ENCODE results near the gene OPN1SW. TPM values are rescaled to one million over a fixed set of nuclear protein-coding genes. Genes with fewer than 3 reads are reported as not detected.

Gene OPN1SW
- total RNA-seq, 3 donors from 2014 or later (not counting 1 experiment from before 2014, with no cell fraction given) = not detected

DNA sequence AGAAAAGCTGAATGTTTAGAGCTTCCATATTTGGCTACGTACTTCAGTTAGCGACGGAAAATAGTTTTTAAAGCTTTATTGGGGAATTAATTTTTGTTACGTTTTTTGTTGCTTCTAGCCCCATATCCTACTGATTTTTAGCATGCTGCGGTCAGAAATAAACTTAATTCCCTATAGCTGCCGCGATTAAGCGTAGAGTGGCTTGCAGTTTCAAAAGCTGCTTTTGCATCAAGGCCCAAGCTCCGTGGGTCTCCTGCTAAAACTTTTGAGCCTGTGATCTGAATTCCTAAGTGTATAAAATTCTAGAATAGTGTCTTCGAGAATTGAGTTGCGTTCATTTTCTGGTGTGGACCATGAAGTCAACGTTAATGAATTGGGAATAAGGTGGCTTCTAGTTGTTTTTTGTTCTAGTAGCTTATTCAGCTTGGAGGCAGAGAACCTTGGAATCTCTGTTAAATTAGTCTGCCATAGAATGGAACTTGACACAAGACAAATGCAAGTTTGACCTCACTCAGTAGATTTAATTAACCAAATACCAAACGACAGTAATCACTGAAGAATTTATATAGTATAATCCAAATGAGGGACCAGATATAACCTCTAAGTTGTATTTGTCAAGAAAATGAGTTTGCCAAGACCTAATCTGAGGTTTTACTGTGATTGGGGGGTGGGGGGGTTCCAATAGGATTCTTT, 35.5 kb downstream of the OPN1SW start:
- H3K36me3 ChIP-seq (ENCODE audit: control insufficient read depth, insufficient read depth, low read length) = no peaks in the 10 kb centered on the region
- H3K9me3 ChIP-seq (ENCODE audit: control insufficient read depth, insufficient read depth, low read length) = no peaks in the 10 kb centered on the region
- WGBS (ENCODE audit: insufficient coverage) = 24% methylated on average over 10 of the region's 13 CpGs
- intact Hi-C loops (cut with micrococcal nuclease) = loop anchor here (2.0 kb wide), 1 partner anchor 51 kb away; the partner anchor contains the start of gene CCDC136
- Mint-ChIP-seq H3K36me3 (no peaks in the 10 kb centered on the region), H3K27me3 (ENCODE audit: low read depth in 2 of 2) (peaks cover 0 to 7% of the 10 kb centered on the region in 2 donors), H3K4me1 (peaks cover 42% of the 10 kb centered on the region in 2 donors), H3K4me3 (peak overlapping the region; percentile 97), H3K27ac (peak overlapping the region; percentile 97 to 99), H3K9me3 (no peaks in the 10 kb centered on the region)
- H3K4me3 ChIP-seq (ENCODE audit: low read length) = peak overlapping the region; percentile 90
- H3K27me3 ChIP-seq (ENCODE audit: control insufficient read depth, insufficient read depth, low read length) = no peaks in the 10 kb centered on the region
- TF ChIP-seq, protein P1, sequence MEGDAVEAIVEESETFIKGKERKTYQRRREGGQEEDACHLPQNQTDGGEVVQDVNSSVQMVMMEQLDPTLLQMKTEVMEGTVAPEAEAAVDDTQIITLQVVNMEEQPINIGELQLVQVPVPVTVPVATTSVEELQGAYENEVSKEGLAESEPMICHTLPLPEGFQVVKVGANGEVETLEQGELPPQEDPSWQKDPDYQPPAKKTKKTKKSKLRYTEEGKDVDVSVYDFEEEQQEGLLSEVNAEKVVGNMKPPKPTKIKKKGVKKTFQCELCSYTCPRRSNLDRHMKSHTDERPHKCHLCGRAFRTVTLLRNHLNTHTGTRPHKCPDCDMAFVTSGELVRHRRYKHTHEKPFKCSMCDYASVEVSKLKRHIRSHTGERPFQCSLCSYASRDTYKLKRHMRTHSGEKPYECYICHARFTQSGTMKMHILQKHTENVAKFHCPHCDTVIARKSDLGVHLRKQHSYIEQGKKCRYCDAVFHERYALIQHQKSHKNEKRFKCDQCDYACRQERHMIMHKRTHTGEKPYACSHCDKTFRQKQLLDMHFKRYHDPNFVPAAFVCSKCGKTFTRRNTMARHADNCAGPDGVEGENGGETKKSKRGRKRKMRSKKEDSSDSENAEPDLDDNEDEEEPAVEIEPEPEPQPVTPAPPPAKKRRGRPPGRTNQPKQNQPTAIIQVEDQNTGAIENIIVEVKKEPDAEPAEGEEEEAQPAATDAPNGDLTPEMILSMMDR (IDR thresholded peaks at IDR 0.05) = no peak
- H3K4me1 ChIP-seq (ENCODE audit: control insufficient read depth, insufficient read depth, low read length) = peaks cover 11% of the 10 kb centered on the region
- no peak for DNase-seq
- peak overlapping the region; percentile 83 for H3K27ac ChIP-seq (ENCODE audit: low read length)
- no peak for ATAC-seq

DNA sequence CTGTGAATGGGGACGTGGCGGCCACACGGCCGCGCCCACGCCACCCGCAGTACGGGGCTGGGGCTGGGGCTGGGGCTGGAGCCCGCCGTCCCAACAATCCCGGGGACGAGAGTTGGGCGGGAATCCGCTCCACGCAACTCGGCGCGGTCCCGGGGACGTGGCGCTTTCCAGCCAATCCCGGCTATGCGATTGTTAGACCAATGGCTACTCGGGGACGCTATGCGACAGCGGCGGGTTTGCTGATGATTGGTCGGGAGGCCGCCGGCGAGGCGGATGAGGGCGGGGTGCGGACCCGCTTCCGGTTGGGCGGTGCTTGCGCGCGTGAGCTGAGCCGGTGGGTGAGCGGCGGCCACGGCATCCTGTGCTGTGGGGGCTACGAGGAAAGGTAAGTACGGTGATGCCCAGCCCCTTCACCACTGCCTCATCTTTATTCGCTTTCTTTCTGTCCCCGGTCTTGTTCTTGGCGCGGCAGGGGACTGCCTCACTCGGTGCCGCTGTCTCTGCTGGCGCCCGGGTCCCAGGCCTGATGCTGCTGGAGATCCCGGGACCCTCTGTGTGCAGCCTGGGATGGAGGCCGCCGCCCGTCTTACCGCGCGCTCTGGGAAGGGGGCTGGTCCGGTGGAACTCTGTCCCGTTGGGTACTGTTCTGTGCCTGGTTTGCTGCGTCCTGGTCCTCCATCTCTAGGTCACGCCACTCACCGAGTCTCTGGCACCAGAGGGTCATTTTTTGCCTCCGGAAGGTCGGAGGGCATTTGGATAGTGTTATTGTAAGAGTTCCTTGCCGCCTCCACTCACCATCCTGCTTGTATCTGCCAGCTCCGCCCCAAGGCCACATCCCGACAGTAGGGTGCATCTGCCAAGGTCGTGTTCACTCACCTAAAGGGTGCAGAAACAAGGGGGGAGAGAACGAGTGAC, 36.3 kb downstream of the OPN1SW start, which contains the start of gene CALU:
CALU (plus strand) TSS at position 312 of the 915 bp plus-strand sequence. CDS start 9,225 bp downstream, outside the sequence.
- Histone ChIP-seq H3K27me3 (ENCODE audit: control insufficient read depth, insufficient read depth, low read length) (no peaks in the 10 kb centered on the region), H3K36me3 (ENCODE audit: control insufficient read depth, insufficient read depth, low read length) (no peaks in the 10 kb centered on the region), H3K4me1 (ENCODE audit: control insufficient read depth, insufficient read depth, low read length) (peaks cover 11% of the 10 kb centered on the region), H3K9me3 (ENCODE audit: control insufficient read depth, insufficient read depth, low read length) (no peaks in the 10 kb centered on the region), H3K27ac (ENCODE audit: low read length) (peak within 1 kb of the TSS; percentile 83), H3K4me3 (ENCODE audit: low read length) (peak within 1 kb of the TSS; percentile 90)
- TF ChIP-seq, protein P1 (IDR thresholded peaks at IDR 0.05) = no peak
- peak within 1 kb of the TSS; percentile 97 to 99 for H3K27ac Mint-ChIP-seq
- H3K4me1 Mint-ChIP-seq = peaks cover 37 to 38% of the 10 kb centered on the region in 2 donors
- under 1% methylated on average over 72 of the region's 74 CpGs for WGBS (ENCODE audit: insufficient coverage)
- no peaks in the 10 kb centered on the region for H3K9me3 Mint-ChIP-seq
- H3K27me3 Mint-ChIP-seq (ENCODE audit: low read depth in 2 of 2) = peaks cover 0 to 7% of the 10 kb centered on the region in 2 donors
- H3K4me3 Mint-ChIP-seq = peak within 1 kb of the TSS; percentile 97
- DNase-seq (peak; percentile 92 to 96), ATAC-seq (peak; percentile 96 to 99 (median 97))
- intact Hi-C loops (cut with micrococcal nuclease) = loop anchor here (2.0 kb wide), 1 partner anchor 51 kb away; the partner anchor contains the start of gene CCDC136
- no peaks in the 10 kb centered on the region for H3K36me3 Mint-ChIP-seq

DNA sequence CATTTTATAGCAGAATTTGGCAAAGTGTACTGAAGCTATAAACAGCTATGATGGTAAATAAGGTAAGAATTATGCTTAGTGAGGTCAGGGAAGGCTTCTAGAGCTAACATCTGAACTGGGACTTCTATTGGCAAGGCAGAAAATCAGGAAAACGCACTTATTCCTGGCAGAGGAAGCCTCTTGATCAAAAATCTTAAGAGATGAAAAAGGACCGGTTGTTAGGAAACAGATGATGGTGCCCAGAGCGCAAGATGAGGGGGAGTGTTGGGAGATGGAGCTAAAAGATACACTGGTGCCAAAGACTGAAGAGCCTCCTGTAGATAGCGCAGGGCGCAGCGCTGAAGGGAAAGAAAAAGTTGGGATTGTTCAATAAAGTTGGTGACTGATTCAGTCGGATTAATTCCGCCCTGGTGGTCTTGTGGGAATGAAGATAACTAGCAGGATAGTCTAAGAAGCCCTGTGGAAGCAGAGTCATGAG, 37.0 kb downstream of the OPN1SW start:
- TF ChIP-seq, protein P1 (IDR thresholded peaks at IDR 0.05) = no peak
- peaks cover 0 to 7% of the 10 kb centered on the region in 2 donors for H3K27me3 Mint-ChIP-seq (ENCODE audit: low read depth in 2 of 2)
- DNase-seq (no peak), ATAC-seq (peak in 2 of 3 donors; percentile 12 to 24)
- Histone ChIP-seq H3K36me3 (ENCODE audit: control insufficient read depth, insufficient read depth, low read length) (no peaks in the 10 kb centered on the region), H3K9me3 (ENCODE audit: control insufficient read depth, insufficient read depth, low read length) (no peaks in the 10 kb centered on the region), H3K4me1 (ENCODE audit: control insufficient read depth, insufficient read depth, low read length) (peaks cover 11% of the 10 kb centered on the region), H3K27me3 (ENCODE audit: control insufficient read depth, insufficient read depth, low read length) (no peaks in the 10 kb centered on the region), H3K4me3 (ENCODE audit: low read length) (peak overlapping the region; percentile 90), H3K27ac (ENCODE audit: low read length) (peak overlapping the region; percentile 74)
- H3K9me3 Mint-ChIP-seq = no peaks in the 10 kb centered on the region
- H3K27ac Mint-ChIP-seq = peak overlapping the region; percentile 97 to 99
- H3K4me3 Mint-ChIP-seq = peak overlapping the region; percentile 97
- peaks cover 35 to 36% of the 10 kb centered on the region in 2 donors for H3K4me1 Mint-ChIP-seq
- intact Hi-C loops (cut with micrococcal nuclease) = loop anchor here (2.0 kb wide), 1 partner anchor 52 kb away; the partner anchor contains the start of gene CCDC136
- 1% methylated on average over 8 of the region's 8 CpGs for WGBS (ENCODE audit: insufficient coverage)
- H3K36me3 Mint-ChIP-seq = no peaks in the 10 kb centered on the region

Measured in natural killer cell (primary cell).